Mucosa of descending colon (tissue), 3 donors: ENCODE results near the gene AGTPBP1. TPM values are rescaled to one million over a fixed set of nuclear protein-coding genes. Genes with fewer than 3 reads are reported as not detected.

Source experiments
- ATAC-seq: fragments of 200-7000 bp; cut with Tn5 transposase; one replicate; pipeline ENCODE4 v1.9.1; 2020; ENCODE audit warnings: mild to moderate bottlenecking, moderate library complexity
- DNase-seq, 3 donors: peaks; one replicate each; pipeline ENCODE4 v3.0.0-alpha.2; 2020
- H3K36me3 ChIP-seq: fragments of 200-600 bp; one replicate; pipeline ENCODE4 v1.8.0; 2021; ENCODE audit warnings: low read depth, mild to moderate bottlenecking
- H3K4me1 ChIP-seq: fragments of 200-600 bp; one replicate; pipeline ENCODE4 v1.8.0; 2021; ENCODE audit warnings: low read depth, mild to moderate bottlenecking
- H3K4me3 ChIP-seq: fragments of 200-600 bp; one replicate; pipeline ENCODE4 v1.8.0; 2021; ENCODE audit warnings: mild to moderate bottlenecking
- H3K9me3 ChIP-seq: fragments of 200-600 bp; one replicate; pipeline ENCODE4 v1.8.0; 2021; ENCODE audit warnings: mild to moderate bottlenecking
- CTCF ChIP-seq: fragments of 200-600 bp; IDR thresholded peaks from one replicate; pipeline ENCODE4 v1.8.0; 2022; ENCODE audit warnings: antibody characterized with exemption, mild to moderate bottlenecking
- intact Hi-C, 2 donors: fragments of 100-400 bp; cut with DNase I in 1 of 2; cut with micrococcal nuclease in 1 of 2; formaldehyde crosslinking; loops; one replicate each; pipeline versions ENCODE4 v1.11.0 to v1.11.1; 2022; cut with DNase I, micrococcal nuclease
- total RNA-seq, 3 donors: library from RNA; stranded (reverse); fragmentation: NEBNext Ultra II Directional in 2 of 3; extraction: Animal tissue kit (Norgen Biotek cat#: 25700) in 2 of 3; gene quantifications; one replicate each; pipeline versions ENCODE4 v1.2.1 to v1.2.4, GENCODE V29; 2021 to 2023
- donor health status: DM: no; HTN: no; CAD: no; lungs with moderate emphysema.
- donor health status: DM: no; HTN: no; CAD: no.
- donor health status: DM: no; HTN: yes; CAD: no.

The AGTPBP1 gene
- total RNA-seq, 3 donors from 2014 or later, result 11.7 to 17.9 (median 15.9) TPM

- Histone ChIP-seq H3K4me3 (no peak overlapping the region), H3K4me1 (no peaks in the 10 kb centered on the region), H3K36me3 (no peaks in the 10 kb centered on the region), H3K9me3 (no peaks in the 10 kb centered on the region)
- DNase-seq (peak in 1 of 3 donors; percentile 63), ATAC-seq (peak; percentile 69)
- peak; percentile 47 for TF ChIP-seq CTCF
- intact Hi-C loops, result no loop called here
Observed at GRCh38 chr9:85610074-85610860, 131.5 kb downstream of the AGTPBP1 start.

DNA sequence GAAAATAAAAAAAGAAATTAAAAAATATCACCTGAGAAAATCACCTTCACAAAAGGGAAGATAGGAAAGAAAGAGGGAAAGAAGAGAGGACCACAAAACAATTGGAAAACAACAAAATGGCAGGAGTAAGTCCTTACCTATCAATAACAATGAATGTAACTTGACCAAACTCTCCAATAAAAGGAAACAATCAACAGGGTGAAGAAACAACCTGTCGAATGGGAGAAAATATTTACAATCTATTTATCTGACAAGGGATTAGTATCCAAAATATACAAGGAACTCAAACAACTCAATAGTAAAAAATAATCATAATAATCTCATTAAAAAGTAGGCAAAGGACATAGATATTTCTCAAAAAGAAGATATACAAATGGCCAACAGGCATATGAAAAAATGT lies 135.8 kb downstream of the AGTPBP1 start:
- DNase-seq, result no peak
- no peak for ATAC-seq
- H3K9me3 ChIP-seq, result no peaks in the 10 kb centered on the region
- no peak for TF ChIP-seq CTCF
- H3K36me3 ChIP-seq, result no peaks in the 10 kb centered on the region
- no peak overlapping the region for H3K4me3 ChIP-seq
- H3K4me1 ChIP-seq, result no peaks in the 10 kb centered on the region
- intact Hi-C loops, result loop anchor here (10.0 kb wide), 2 partner anchors 1201 to 1211 kb away; no protein-coding TSS in a partner anchor

DNA sequence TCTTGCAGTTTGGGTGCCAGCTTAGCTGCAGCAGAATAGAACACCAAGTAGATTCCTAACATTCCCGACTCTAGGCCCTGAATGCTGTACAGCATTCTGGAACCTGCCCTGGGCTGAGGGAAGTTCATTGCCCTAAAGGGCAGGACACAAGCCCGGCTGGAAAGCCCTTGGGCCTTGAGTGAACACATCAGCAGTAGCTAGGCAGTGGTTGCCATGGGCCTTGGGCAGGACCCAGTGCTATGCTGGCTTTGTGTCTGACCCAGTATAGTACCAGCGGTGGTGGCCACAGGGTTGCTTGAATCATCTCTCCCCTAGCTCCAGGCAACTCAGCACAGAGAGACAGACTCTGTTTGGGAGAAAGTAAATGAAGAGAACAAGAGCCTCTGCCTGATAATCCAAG lies 137.8 kb downstream of the AGTPBP1 start:
- ATAC-seq, result no peak

GRCh38 chr9:85602742-85603141 lies 139.0 kb downstream of the AGTPBP1 start:
- no peak for DNase-seq
- Histone ChIP-seq H3K36me3 (no peaks in the 10 kb centered on the region), H3K4me1 (no peaks in the 10 kb centered on the region), H3K4me3 (no peak overlapping the region), H3K9me3 (no peaks in the 10 kb centered on the region)
- ATAC-seq, result no peak
- intact Hi-C loops, result loop anchor here (10.0 kb wide), 2 partner anchors 1198 to 1208 kb away; no protein-coding TSS in a partner anchor
- no peak for TF ChIP-seq CTCF

More for the DNA sequence above, 137.8 kb downstream of the AGTPBP1 start:
- intact Hi-C loops, result loop anchor here (10.0 kb wide), 2 partner anchors 1199 to 1209 kb away; no protein-coding TSS in a partner anchor
- H3K4me1 ChIP-seq, result no peaks in the 10 kb centered on the region
- no peak overlapping the region for H3K4me3 ChIP-seq
- no peak for TF ChIP-seq CTCF
- no peaks in the 10 kb centered on the region for H3K9me3 ChIP-seq
- H3K36me3 ChIP-seq, result no peaks in the 10 kb centered on the region
- DNase-seq, result no peak

GRCh38 chr9:85600675-85601263 lies 141.0 kb downstream of the AGTPBP1 start:
- TF ChIP-seq CTCF, result no peak
- intact Hi-C loops, result loop anchor here (10.0 kb wide), 2 partner anchors 1196 to 1206 kb away; no protein-coding TSS in a partner anchor
- H3K36me3 ChIP-seq, result no peaks in the 10 kb centered on the region
- no peaks in the 10 kb centered on the region for H3K9me3 ChIP-seq
- H3K4me3 ChIP-seq, result no peak overlapping the region
- DNase-seq (no peak), ATAC-seq (peak; percentile 48)
- H3K4me1 ChIP-seq, result no peaks in the 10 kb centered on the region
